Measurements from ENCODE around the gene TBC1D22A. TPM values are rescaled to one million over a fixed set of nuclear protein-coding genes. Genes with fewer than 3 reads are reported as not detected.

The TBC1D22A gene
- total and polyA plus RNA-seq, 11 donors, result 9.4 to 30.7 (median 18.6) TPM

DNA sequence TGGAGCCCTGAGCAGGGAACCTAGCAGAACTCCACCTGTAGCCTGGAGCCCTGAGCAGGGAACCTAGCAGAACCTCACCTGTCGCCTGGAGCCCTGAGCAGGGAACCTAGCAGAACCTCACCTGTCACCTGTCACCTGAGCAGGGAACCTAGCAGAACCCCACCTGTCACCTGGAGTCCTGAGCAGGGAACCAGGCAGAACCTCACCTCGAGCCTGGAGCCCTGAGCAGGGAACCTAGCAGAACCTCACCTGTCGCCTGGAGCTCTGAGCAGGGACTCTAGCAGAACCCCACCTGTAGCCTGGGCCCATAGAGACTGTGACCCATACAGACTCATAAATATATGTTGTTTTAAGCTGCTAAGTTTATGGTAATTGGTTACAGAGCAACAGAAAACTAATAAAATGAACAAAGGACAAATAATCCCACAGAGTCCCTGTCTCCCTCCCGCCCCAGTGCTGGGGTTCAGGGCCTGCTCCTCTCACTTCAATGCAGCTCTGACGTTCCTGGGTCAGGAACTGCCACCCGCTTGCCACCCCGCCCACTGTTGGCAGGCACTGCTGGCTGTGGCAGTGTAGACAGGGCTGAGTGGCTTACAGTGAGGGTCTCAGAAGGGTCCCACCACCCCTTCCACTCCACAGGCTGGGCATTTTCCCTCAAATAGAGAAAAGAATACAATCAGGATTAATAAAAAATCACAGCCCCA is 259.1 kb downstream of the TBC1D22A start:
- H3K4me1 ChIP-seq, result no peaks in the 10 kb centered on the region
- ATAC-seq (no peak), DNase-seq (peak in 1 of 5 donors; percentile 10)
- TF ChIP-seq POLR2A (IDR thresholded peaks at IDR 0.05), result no peak
- TF ChIP-seq, protein P1, sequence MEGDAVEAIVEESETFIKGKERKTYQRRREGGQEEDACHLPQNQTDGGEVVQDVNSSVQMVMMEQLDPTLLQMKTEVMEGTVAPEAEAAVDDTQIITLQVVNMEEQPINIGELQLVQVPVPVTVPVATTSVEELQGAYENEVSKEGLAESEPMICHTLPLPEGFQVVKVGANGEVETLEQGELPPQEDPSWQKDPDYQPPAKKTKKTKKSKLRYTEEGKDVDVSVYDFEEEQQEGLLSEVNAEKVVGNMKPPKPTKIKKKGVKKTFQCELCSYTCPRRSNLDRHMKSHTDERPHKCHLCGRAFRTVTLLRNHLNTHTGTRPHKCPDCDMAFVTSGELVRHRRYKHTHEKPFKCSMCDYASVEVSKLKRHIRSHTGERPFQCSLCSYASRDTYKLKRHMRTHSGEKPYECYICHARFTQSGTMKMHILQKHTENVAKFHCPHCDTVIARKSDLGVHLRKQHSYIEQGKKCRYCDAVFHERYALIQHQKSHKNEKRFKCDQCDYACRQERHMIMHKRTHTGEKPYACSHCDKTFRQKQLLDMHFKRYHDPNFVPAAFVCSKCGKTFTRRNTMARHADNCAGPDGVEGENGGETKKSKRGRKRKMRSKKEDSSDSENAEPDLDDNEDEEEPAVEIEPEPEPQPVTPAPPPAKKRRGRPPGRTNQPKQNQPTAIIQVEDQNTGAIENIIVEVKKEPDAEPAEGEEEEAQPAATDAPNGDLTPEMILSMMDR (IDR thresholded peaks at IDR 0.05), result no peak
- no peaks in the 10 kb centered on the region for H3K27me3 ChIP-seq
- H3K9me3 ChIP-seq, result no peaks in the 10 kb centered on the region
- no peak overlapping the region for H3K27ac ChIP-seq
- no peak overlapping the region for H3K4me3 ChIP-seq
- intact Hi-C loops (cut with DNase I), result no loop called here
- H3K36me3 ChIP-seq, result peaks cover 0 to 6% (median 0%) of the 10 kb centered on the region in 9 donors
- WGBS, 4 donors, result 87 to 95% (median 91%) methylated on average over 7 of the region's 7 CpGs

DNA sequence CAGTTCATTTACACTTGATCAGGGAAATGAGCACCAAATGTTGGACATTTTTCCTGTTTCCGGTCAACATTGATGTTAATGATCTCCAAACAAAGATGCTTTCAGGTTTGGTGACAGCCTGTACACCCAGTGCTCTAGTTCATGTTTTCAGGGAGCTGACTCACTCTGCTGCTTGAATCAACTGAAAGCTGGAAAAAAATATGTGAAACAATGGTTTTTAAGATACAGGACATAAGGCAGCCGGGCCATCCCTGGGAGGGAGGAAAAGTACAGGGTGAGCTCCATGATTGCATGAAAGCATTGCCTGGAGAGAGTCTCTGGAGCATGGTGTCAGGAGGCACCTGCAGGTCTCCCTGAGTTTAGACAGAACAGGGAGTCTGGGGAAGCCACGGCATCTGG is 259.6 kb downstream of the TBC1D22A start:
- TF ChIP-seq, protein P1 (IDR thresholded peaks at IDR 0.05), result no peak
- TF ChIP-seq POLR2A (IDR thresholded peaks at IDR 0.05), result no peak
- H3K27me3 ChIP-seq, result no peaks in the 10 kb centered on the region
- no peak overlapping the region for H3K4me3 ChIP-seq
- intact Hi-C loops (cut with DNase I), result no loop called here
- DNase-seq (peak in 1 of 5 donors; percentile 6), ATAC-seq (no peak)
- no peak overlapping the region for H3K27ac ChIP-seq
- H3K36me3 ChIP-seq, result peaks cover 0 to 6% (median 0%) of the 10 kb centered on the region in 9 donors
- WGBS, 4 donors, result 79 to 91% (median 83%) methylated on average over 3 of the region's 3 CpGs
- no peaks in the 10 kb centered on the region for H3K4me1 ChIP-seq
- H3K9me3 ChIP-seq, result no peaks in the 10 kb centered on the region

DNA sequence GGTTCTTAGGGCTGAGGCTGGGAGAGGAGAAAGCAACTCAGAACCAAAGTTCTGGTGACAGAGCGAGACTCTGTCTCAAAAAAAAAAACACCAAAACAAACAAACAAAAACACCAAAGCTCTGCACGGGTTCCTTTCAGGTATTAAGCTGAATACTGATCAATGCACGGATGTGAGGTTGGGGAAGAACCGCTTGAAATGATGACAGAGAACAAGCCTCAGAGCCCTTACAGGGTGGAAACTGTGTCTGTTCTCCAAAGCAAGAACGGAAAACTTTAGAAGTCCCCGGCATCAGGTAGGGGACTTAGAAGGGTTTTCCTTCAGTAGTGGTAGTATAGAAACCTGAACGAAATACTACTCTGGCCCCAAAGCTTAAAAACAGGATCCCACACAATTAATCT is 260.0 kb downstream of the TBC1D22A start:
- intact Hi-C loops (cut with DNase I), result no loop called here
- Histone ChIP-seq H3K4me3 (no peak overlapping the region), H3K4me1 (no peaks in the 10 kb centered on the region), H3K27ac (no peak overlapping the region), H3K27me3 (no peaks in the 10 kb centered on the region), H3K36me3 (peaks cover 0 to 6% (median 0%) of the 10 kb centered on the region in 9 donors), H3K9me3 (no peaks in the 10 kb centered on the region)
- WGBS, 4 donors, result 92 to 95% (median 94%) methylated on average over 7 of the region's 7 CpGs
- TF ChIP-seq POLR2A (IDR thresholded peaks at IDR 0.05), result no peak
- TF ChIP-seq, protein P1 (IDR thresholded peaks at IDR 0.05), result no peak
- no peak for ATAC-seq
- DNase-seq, result no peak

DNA sequence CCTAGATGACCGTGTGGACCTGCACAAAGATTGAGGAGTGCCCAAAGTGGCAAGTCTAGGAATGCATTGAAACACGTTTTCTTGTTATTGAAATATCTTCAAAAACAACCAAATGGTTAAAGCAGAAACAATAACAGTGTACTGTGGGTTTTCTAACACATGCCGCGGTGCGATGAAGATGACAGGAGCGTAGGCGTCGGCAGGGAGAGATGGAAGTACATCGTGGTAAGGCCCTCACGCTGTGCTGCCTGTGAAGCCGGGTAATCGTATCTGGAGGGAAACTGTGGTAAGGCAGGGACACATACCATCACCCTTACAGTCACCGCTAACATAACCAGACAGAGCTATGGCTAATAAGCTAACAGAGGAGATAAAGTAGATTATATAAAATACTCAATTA is 261.4 kb downstream of the TBC1D22A start:
- H3K9me3 ChIP-seq, result no peaks in the 10 kb centered on the region
- no peak overlapping the region for H3K27ac ChIP-seq
- DNase-seq, result peak in 1 of 5 donors; percentile 5
- no peaks in the 10 kb centered on the region for H3K4me1 ChIP-seq
- no peak overlapping the region for H3K4me3 ChIP-seq
- TF ChIP-seq, protein P1 (IDR thresholded peaks at IDR 0.05), result no peak
- no peak for TF ChIP-seq POLR2A (IDR thresholded peaks at IDR 0.05)
- WGBS, 4 donors, result 96 to 98% (median 97%) methylated on average over 13 of the region's 13 CpGs
- peaks cover 0 to 6% (median 0%) of the 10 kb centered on the region in 9 donors for H3K36me3 ChIP-seq
- H3K27me3 ChIP-seq, result no peaks in the 10 kb centered on the region
- intact Hi-C loops (cut with DNase I), result no loop called here
- no peak for ATAC-seq

Data from heart left ventricle (tissue), 16 donors.